Activated CD8-positive, alpha-beta memory T cell treated with anti-CD3 and anti-CD28 coated beads for 1 hour (primary cell): ENCODE data around the gene CFAP73.

ENCODE experiments used
- DNase-seq, 2 donors: peaks; one replicate each; pipeline ENCODE4 v3.0.0-alpha.2; 2020; ENCODE audit warnings: low read depth in 1 of 2; ENCODE audit errors: extremely low read depth in 1 of 2

Gene CFAP73

GRCh38 chr12:113119980-113120669 is 29.4 kb upstream of the CFAP73 start:
- DNase-seq, result no peak

GRCh38 chr12:113120670-113121370 is 28.7 kb upstream of the CFAP73 start:
- DNase-seq, result no peak

GRCh38 chr12:113127791-113128199 is 21.7 kb upstream of the CFAP73 start:
- no peak for DNase-seq

GRCh38 chr12:113128802-113129663 is 20.5 kb upstream of the CFAP73 start:
- DNase-seq, result no peak

- no peak for DNase-seq
Measured at GRCh38 chr12:113129664-113130456, 19.7 kb upstream of the CFAP73 start.

GRCh38 chr12:113130457-113131135 is 18.9 kb upstream of the CFAP73 start:
- no peak for DNase-seq

- no peak for DNase-seq
Measured at GRCh38 chr12:113131556-113131955, 18.0 kb upstream of the CFAP73 start.

- no peak for DNase-seq
Measured at GRCh38 chr12:113133036-113133435, 16.5 kb upstream of the CFAP73 start.

- DNase-seq, result no peak
Measured at GRCh38 chr12:113133666-113134065, 15.9 kb upstream of the CFAP73 start.

GRCh38 chr12:113134071-113134470 is 15.5 kb upstream of the CFAP73 start:
- DNase-seq, result no peak

- no peak for DNase-seq
Measured at GRCh38 chr12:113134521-113134951, 15.0 kb upstream of the CFAP73 start.

- peak; percentile 50 to 51 for DNase-seq
Measured at GRCh38 chr12:113135178-113136127, 14.1 kb upstream of the CFAP73 start, which contains the start of gene RASAL1. Gene RASAL1 (minus strand): TSS chr12:113135761. CDS start chr12:113135462, 299 bp downstream.

GRCh38 chr12:113136128-113136989 is 13.2 kb upstream of the CFAP73 start:
- DNase-seq, result peak in 1 of 2 donors; percentile 18

GRCh38 chr12:113136990-113137511 is 12.5 kb upstream of the CFAP73 start:
- DNase-seq, result no peak

- no peak for DNase-seq
Measured at GRCh38 chr12:113137861-113138783, 11.4 kb upstream of the CFAP73 start.

- DNase-seq, result no peak
Measured at GRCh38 chr12:113138826-113139225, 10.7 kb upstream of the CFAP73 start.

GRCh38 chr12:113140706-113141105 is 8.8 kb upstream of the CFAP73 start:
- DNase-seq, result no peak
